ENCODE results near the gene NUCKS1.
A peak's percentile ranks its signal among the peaks of the same experiment; 100 is the strongest.
"Not testable (repeated sequence)": the region's sequence is repeated elsewhere in the genome, so short reads cannot be mapped to it uniquely, and the experiment has no call there.

Gene NUCKS1

GRCh38 chr1:205729945-205730610, 19.9 kb downstream of the NUCKS1 start:
- no peak for DNase-seq (ENCODE audit: low spot score)

GRCh38 chr1:205726619-205727125, 23.3 kb downstream of the NUCKS1 start:
- DNase-seq (ENCODE audit: low spot score), result no peak

GRCh38 chr1:205725514-205725913, 24.5 kb downstream of the NUCKS1 start:
- DNase-seq (ENCODE audit: low spot score), result no peak

GRCh38 chr1:205720740-205721139, 29.2 kb downstream of the NUCKS1 start:
- not testable (repeated sequence) for DNase-seq (ENCODE audit: low spot score)

DNA sequence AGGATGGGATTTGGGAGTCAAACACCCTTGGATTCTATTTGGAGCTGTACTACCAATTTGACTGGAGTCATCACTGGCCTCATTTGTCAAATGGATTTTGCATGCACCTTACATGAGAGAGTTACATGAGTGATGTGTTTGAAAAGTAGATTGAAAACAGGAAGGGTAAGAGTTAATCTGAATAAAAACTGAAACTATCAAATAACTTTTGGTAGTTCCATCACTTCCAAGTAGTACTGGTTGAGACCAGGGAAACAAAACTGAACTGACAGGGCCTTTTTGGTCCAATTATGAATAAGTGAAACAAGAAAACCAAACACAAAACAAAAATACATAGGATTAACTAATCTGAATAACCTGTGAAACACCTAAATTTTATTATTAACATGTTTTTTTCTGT, 30.2 kb downstream of the NUCKS1 start:
- no peak for DNase-seq (ENCODE audit: low spot score)

DNA sequence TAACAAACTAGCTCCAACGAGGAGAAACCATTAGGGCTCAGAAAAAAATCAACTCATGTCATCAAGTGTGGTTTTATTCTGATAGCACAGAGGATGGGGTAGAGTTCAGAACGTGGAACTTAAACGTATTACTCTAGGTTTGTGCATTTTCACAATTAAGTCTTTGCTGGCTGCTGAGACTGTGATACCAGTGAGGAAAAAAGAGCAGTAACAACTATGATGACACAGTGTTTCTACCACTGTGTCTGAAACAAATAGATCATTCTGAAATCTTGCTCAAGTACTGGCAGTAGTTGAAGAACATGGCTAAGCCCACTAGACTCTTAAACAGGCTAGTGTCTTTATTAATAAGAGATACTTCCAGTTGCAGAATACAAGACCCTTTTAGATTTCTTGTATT, 31.0 kb downstream of the NUCKS1 start:
- no peak for DNase-seq (ENCODE audit: low spot score)

GRCh38 chr1:205716371-205717132, 33.4 kb downstream of the NUCKS1 start:
- DNase-seq (ENCODE audit: low spot score), result no peak

GRCh38 chr1:205715628-205716027, 34.4 kb downstream of the NUCKS1 start:
- DNase-seq (ENCODE audit: low spot score), result no peak

DNA sequence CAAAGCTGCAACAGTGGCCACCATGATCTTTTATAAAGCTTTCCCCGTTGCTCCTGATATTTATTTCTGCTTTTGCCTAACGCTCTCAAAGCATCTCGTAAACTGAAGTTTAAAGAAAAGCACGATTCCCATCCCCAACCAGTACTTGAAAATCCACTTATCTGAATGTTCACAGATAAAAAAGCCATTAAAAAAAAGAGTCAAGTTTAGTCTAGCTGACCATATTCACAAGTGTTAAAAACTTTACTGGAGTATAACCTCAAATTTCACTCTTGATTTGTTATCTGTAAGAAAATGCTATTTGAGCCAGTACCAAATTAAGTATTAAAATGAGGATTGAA, 35.1 kb downstream of the NUCKS1 start:
- DNase-seq (ENCODE audit: low spot score), result no peak

- peak; percentile 33 for DNase-seq (ENCODE audit: low spot score)
Observed at GRCh38 chr1:205714190-205714905, 35.6 kb downstream of the NUCKS1 start.

DNA sequence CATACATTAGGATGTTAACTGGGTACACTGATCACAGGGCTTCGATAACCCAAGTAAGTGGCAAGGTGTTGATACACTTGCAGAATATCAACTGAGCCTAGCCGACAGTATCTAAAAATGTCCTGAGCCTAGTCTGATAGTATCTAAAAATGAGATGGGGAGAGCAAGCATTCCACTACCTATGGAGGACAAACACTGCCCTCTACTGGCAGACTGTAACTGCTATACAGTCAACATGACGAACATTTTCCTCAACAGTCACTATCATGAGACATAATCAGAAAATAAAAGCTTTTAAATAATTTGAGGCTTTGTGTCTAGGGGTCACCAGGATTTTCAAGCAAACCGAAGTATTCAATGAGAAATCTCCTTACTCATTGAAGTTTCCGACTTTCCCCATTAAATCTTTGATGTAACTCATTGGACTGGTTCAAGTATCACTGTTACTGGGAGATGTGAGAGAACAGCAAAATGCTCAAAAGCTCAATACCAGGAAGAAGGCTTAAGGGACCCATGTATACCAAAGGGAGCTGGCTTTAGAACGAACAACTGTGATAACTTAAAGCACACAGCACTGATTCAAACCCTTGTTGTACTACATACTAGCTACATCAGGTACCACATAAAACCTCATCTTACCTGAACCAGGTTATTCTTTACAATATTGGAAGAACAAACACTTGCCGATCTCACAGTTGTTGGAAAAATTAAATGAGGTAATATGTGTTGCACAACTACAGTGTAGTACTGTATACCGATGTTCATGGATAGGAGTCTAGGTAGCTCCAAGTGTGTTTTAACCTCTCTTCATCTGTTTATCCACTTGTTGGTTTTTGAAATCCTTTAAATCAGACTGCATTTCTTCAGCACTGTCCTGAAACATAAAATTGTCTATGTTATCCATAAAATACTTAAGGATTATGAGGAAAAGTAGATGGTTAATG, 38.6 kb downstream of the NUCKS1 start:
- DNase-seq (ENCODE audit: low spot score), result peak; percentile 88

- DNase-seq (ENCODE audit: low spot score), result no peak
Observed at GRCh38 chr1:205710201-205711062, 39.5 kb downstream of the NUCKS1 start.

GRCh38 chr1:205709640-205710039, 40.3 kb downstream of the NUCKS1 start:
- DNase-seq (ENCODE audit: low spot score), result no peak

DNA sequence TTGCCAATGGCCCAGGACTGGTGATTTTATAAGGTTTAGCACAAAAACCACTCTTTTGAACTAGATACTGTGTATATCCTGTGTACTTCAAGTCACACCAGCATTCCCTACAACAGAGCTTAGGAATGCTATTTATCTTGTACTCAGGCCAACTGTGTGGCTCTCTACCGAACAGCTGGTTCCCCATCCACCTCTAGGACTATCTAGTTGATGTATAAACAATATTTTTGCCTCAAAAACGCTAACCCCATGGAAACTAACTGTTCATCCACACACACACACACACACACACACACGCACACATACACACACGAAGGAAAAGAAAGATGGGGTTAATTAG, 41.0 kb downstream of the NUCKS1 start:
- no peak for DNase-seq (ENCODE audit: low spot score)

GRCh38 chr1:205706601-205707502, 43.1 kb downstream of the NUCKS1 start:
- DNase-seq (ENCODE audit: low spot score), result no peak

- DNase-seq (ENCODE audit: low spot score), result no peak
Observed at GRCh38 chr1:205704903-205705302, 45.1 kb downstream of the NUCKS1 start.

GRCh38 chr1:205703072-205703471, 46.9 kb downstream of the NUCKS1 start:
- no peak for DNase-seq (ENCODE audit: low spot score)

GRCh38 chr1:205701891-205702290, 48.1 kb downstream of the NUCKS1 start:
- no peak for DNase-seq (ENCODE audit: low spot score)

GRCh38 chr1:205701420-205701819, 48.6 kb downstream of the NUCKS1 start:
- DNase-seq (ENCODE audit: low spot score), result no peak

- no peak for DNase-seq (ENCODE audit: low spot score)
Observed at GRCh38 chr1:205700865-205701401, 49.0 kb downstream of the NUCKS1 start.
